ENCODE results near the gene FGD3. TPM values are rescaled to one million over a fixed set of nuclear protein-coding genes. Genes with fewer than 3 reads are reported as not detected.

Gene FGD3
- total and polyA plus RNA-seq, 10 donors: 30.7 to 99.1 (median 68.7) TPM

- Histone ChIP-seq H3K4me3 (peak overlapping the region in 1 of 8 donors; percentile 15), H3K4me1 (peaks cover 28 to 96% (median 85%) of the 10 kb centered on the region in 6 donors), H3K36me3 (peaks cover 0 to 51% (median under 1%) of the 10 kb centered on the region in 6 donors), H3K27ac (peak overlapping the region in 4 of 8 donors; percentile 29 to 99 (median 98)), H3K27me3 (replicated peaks in 1 of 7) (no peaks in the 10 kb centered on the region), H3K9me3 (no peaks in the 10 kb centered on the region)
- intact Hi-C loops (cut with DNase I; ENCODE audit: low total_unique reads): no loop called here
- peak; percentile 66 for DNase-seq
- 88 to 91% (median 89%) methylated on average over 14 to 19 of the region's 19 CpGs for WGBS, 5 donors
- TF ChIP-seq POLR2A (IDR thresholded peaks at IDR 0.05) (no peak), POLR2AphosphoS5 (IDR thresholded peaks at IDR 0.05) (no peak), CTCF (IDR thresholded peaks at IDR 0.05 in 8 of 11, conservative IDR thresholded peaks at IDR 0.05 in 3 of 11) (no peak)
Observed at GRCh38 chr9:92969516-92970466, 22.5 kb downstream of the FGD3 start.

GRCh38 chr9:92970467-92970923 is 23.2 kb downstream of the FGD3 start:
- 76 to 83% (median 80%) methylated on average over 5 of the region's 5 CpGs for whole genome bisulfite sequencing, 5 donors
- peak overlapping the region in 3 of 8 donors; percentile 97 to 99 (median 99) for H3K27ac ChIP-seq
- intact Hi-C loops (cut with DNase I; ENCODE audit: low total_unique reads): no loop called here
- peak overlapping the region in 1 of 8 donors; percentile 15 for H3K4me3 ChIP-seq
- TF ChIP-seq CTCF (IDR thresholded peaks at IDR 0.05 in 8 of 11, conservative IDR thresholded peaks at IDR 0.05 in 3 of 11) (no peak), POLR2AphosphoS5 (IDR thresholded peaks at IDR 0.05) (no peak), POLR2A (IDR thresholded peaks at IDR 0.05) (no peak)
- no peaks in the 10 kb centered on the region for H3K9me3 ChIP-seq
- H3K36me3 ChIP-seq: peaks cover 0 to 58% (median 8%) of the 10 kb centered on the region in 6 donors
- H3K4me1 ChIP-seq: peaks cover 28 to 100% (median 86%) of the 10 kb centered on the region in 6 donors
- no peaks in the 10 kb centered on the region for H3K27me3 ChIP-seq (replicated peaks in 1 of 7)
- no peak for DNase-seq

- intact Hi-C loops (cut with DNase I; ENCODE audit: low total_unique reads): no loop called here
- Histone ChIP-seq H3K9me3 (no peaks in the 10 kb centered on the region), H3K27ac (peak overlapping the region in 3 of 8 donors; percentile 97 to 99 (median 99)), H3K27me3 (replicated peaks in 1 of 7) (no peaks in the 10 kb centered on the region), H3K4me3 (peak overlapping the region in 1 of 8 donors; percentile 3), H3K4me1 (peaks cover 25 to 100% (median 83%) of the 10 kb centered on the region in 6 donors), H3K36me3 (peaks cover 0 to 65% (median 14%) of the 10 kb centered on the region in 6 donors)
- peak; percentile 51 for DNase-seq
- WGBS, 5 donors: 69 to 77% (median 75%) methylated on average over 5 of the region's 5 CpGs
- TF ChIP-seq CTCF (IDR thresholded peaks at IDR 0.05 in 8 of 11, conservative IDR thresholded peaks at IDR 0.05 in 3 of 11) (no peak), POLR2A (IDR thresholded peaks at IDR 0.05) (no peak), POLR2AphosphoS5 (IDR thresholded peaks at IDR 0.05) (no peak)
Observed at GRCh38 chr9:92971121-92971520, 23.8 kb downstream of the FGD3 start.

- intact Hi-C loops (cut with DNase I; ENCODE audit: low total_unique reads): no loop called here
- DNase-seq: no peak
- H3K27me3 ChIP-seq (replicated peaks in 1 of 7): no peaks in the 10 kb centered on the region
- peaks cover 20 to 100% (median 79%) of the 10 kb centered on the region in 6 donors for H3K4me1 ChIP-seq
- 96 to 100% (median 98%) methylated on average over 1 of the region's 1 CpG for WGBS, 5 donors
- peaks cover 0 to 66% (median 21%) of the 10 kb centered on the region in 6 donors for H3K36me3 ChIP-seq
- no peaks in the 10 kb centered on the region for H3K9me3 ChIP-seq
- H3K27ac ChIP-seq: peak overlapping the region in 4 of 8 donors; percentile 12 to 99 (median 86)
- no peak overlapping the region for H3K4me3 ChIP-seq
- no peak for TF ChIP-seq POLR2AphosphoS5 (IDR thresholded peaks at IDR 0.05)
- no peak for TF ChIP-seq POLR2A (IDR thresholded peaks at IDR 0.05)
- TF ChIP-seq CTCF (IDR thresholded peaks at IDR 0.05 in 8 of 11, conservative IDR thresholded peaks at IDR 0.05 in 3 of 11): no peak
Observed at GRCh38 chr9:92971776-92972175, 24.5 kb downstream of the FGD3 start.

Data from spleen (tissue), 11 donors.